Activated CD8-positive, alpha-beta T cell treated with anti-CD3 and anti-CD28 coated beads for 36 hours (primary cell): Measurements from ENCODE around the gene PDS5A. TPM values are rescaled to one million over a fixed set of nuclear protein-coding genes. Genes with fewer than 3 reads are reported as not detected.
"Not testable (repeated sequence)": the region's sequence is repeated elsewhere in the genome, so short reads cannot be mapped to it uniquely, and the experiment has no call there.

Experiments used
- ATAC-seq: fragments of 200-7000 bp; cut with Tn5 transposase; one replicate; pipeline ENCODE4 v1.10.0; 2021; ENCODE audit warnings: mild to moderate bottlenecking, moderate library complexity
- CTCF ChIA-PET: fragments of 350-600 bp; sonication (Branson Sonifier 250); formaldehyde crosslinking; loops from one replicate; lab custom pipeline; 2021; ENCODE audit warnings: antibody characterized with exemption; lab: Charles Lee
- POLR2A ChIA-PET: fragments of 350-600 bp; sonication (Branson Sonifier 250); formaldehyde crosslinking; loops from one replicate; lab custom pipeline; 2021; ENCODE audit warnings: antibody characterized with exemption; lab: Charles Lee
- DNase-seq: peaks from one replicate; pipeline ENCODE4 v3.0.0-alpha.2; 2020
- H3K27ac Mint-ChIP-seq: one replicate; pipeline ENCODE4 v1.8.0; 2021; ENCODE audit warnings: mild to moderate bottlenecking, mixed read lengths
- H3K27me3 Mint-ChIP-seq: one replicate; pipeline ENCODE4 v1.8.0; 2021; ENCODE audit warnings: mixed read lengths
- H3K36me3 Mint-ChIP-seq: one replicate; pipeline ENCODE4 v1.8.0; 2021; ENCODE audit warnings: low read depth, mixed read lengths
- H3K4me1 Mint-ChIP-seq: one replicate; pipeline ENCODE4 v1.8.0; 2021; ENCODE audit warnings: low read depth, mixed read lengths
- H3K4me3 Mint-ChIP-seq: one replicate; pipeline ENCODE4 v1.8.0; 2021; ENCODE audit warnings: mild to moderate bottlenecking, moderate library complexity, mixed read lengths
- H3K9me3 Mint-ChIP-seq: one replicate; pipeline ENCODE4 v1.8.0; 2021; ENCODE audit warnings: mixed read lengths
- intact Hi-C: fragments of 100-400 bp; cut with micrococcal nuclease; formaldehyde crosslinking; loops from one replicate; pipeline ENCODE4 v1.10.0; 2022
- total RNA-seq, 2 experiments: library from RNA; stranded (reverse); gene quantifications; one replicate each; pipeline ENCODE4 v1.2.3, GENCODE V29; 2021
- TF ChIP-seq, protein P1 (sequence below): fragments of 200-600 bp; IDR thresholded peaks from one replicate; pipeline ENCODE4 v1.8.0; 2022; ENCODE audit warnings: antibody characterized with exemption, mild to moderate bottlenecking

PDS5A gene
- total RNA-seq, 2 experiments from 2014 or later: 105 to 106 TPM

DNA sequence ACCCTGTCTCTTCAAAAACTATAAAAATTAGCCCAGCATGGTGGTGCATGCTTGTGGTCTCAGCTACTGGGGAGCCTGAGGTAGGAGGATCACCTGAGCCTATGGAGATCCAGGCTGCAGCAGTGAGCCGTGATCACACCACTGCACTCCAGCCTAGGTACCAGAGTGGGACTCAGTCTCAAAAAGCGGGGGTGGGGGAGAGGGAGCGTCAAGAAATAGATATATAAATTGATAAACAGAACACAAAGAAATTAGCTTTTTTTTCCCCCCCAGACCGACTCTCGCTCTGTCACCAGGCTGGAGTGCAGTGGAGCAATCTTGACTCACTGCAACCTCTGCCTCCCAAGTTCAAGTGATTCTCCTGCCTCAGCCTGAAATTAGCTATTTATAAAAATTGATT is 14.1 kb downstream of the PDS5A start:
- DNase-seq (no peak), ATAC-seq (no peak)
- TF ChIP-seq, protein P1, sequence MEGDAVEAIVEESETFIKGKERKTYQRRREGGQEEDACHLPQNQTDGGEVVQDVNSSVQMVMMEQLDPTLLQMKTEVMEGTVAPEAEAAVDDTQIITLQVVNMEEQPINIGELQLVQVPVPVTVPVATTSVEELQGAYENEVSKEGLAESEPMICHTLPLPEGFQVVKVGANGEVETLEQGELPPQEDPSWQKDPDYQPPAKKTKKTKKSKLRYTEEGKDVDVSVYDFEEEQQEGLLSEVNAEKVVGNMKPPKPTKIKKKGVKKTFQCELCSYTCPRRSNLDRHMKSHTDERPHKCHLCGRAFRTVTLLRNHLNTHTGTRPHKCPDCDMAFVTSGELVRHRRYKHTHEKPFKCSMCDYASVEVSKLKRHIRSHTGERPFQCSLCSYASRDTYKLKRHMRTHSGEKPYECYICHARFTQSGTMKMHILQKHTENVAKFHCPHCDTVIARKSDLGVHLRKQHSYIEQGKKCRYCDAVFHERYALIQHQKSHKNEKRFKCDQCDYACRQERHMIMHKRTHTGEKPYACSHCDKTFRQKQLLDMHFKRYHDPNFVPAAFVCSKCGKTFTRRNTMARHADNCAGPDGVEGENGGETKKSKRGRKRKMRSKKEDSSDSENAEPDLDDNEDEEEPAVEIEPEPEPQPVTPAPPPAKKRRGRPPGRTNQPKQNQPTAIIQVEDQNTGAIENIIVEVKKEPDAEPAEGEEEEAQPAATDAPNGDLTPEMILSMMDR: no peak
- Mint-ChIP-seq H3K27me3 (no peaks in the 10 kb centered on the region), H3K4me3 (no peak overlapping the region), H3K27ac (no peak overlapping the region), H3K36me3 (peaks cover 22% of the 10 kb centered on the region), H3K4me1 (peaks cover 26% of the 10 kb centered on the region), H3K9me3 (no peaks in the 10 kb centered on the region)
- POLR2A ChIA-PET: interaction anchor here (0.9 to 1.2 kb wide), 3 partner anchors 9 to 22 kb away, joined by 3 to 5 read pairs (median 4); no protein-coding TSS in a partner anchor
- intact Hi-C loops: no loop called here
- CTCF ChIA-PET: interaction anchor here (2.5 kb wide), 1 partner anchor 15 kb away, joined by 7 read pairs; no protein-coding TSS in a partner anchor

DNA sequence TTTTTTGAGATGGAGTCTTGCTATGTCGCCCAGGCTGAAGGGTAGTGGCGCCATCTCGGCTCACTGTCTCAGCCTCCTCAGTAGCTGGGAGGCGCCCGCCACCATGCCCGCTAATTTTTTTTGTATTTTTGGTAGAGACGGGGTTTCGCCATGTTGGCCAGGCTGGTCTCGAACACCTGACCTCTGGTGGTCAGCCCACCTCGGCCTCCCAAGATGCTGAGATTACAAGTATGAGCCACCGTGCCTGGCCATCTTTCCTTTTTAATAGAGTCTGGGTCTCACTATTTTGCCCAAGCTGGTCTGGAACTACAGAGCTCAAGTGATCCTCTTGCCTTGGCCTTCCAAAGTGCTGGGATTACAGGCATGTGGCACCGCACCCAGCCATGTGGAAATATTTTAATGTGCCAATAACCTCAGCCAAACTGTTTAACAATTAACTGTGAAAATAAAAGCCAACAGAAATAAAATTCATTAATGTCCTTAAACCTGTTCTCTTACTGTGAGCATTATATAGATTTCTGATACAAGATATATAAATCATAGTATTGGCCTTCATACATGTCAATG is 16.3 kb downstream of the PDS5A start:
- ATAC-seq (no peak), DNase-seq (no peak)
- POLR2A ChIA-PET: interaction anchor here (0.7 to 1.1 kb wide), 2 partner anchors 9 to 11 kb away, joined by 3 read pairs; no protein-coding TSS in a partner anchor
- Mint-ChIP-seq H3K27ac (no peak overlapping the region), H3K9me3 (no peaks in the 10 kb centered on the region), H3K27me3 (no peaks in the 10 kb centered on the region), H3K4me1 (peaks cover 28% of the 10 kb centered on the region), H3K4me3 (no peak overlapping the region), H3K36me3 (peaks cover 16% of the 10 kb centered on the region)
- TF ChIP-seq, protein P1: no peak
- intact Hi-C loops: no loop called here
- CTCF ChIA-PET: interaction anchor here (1.5 kb wide), 1 partner anchor 492 kb away, joined by 4 read pairs; no protein-coding TSS in a partner anchor

DNA sequence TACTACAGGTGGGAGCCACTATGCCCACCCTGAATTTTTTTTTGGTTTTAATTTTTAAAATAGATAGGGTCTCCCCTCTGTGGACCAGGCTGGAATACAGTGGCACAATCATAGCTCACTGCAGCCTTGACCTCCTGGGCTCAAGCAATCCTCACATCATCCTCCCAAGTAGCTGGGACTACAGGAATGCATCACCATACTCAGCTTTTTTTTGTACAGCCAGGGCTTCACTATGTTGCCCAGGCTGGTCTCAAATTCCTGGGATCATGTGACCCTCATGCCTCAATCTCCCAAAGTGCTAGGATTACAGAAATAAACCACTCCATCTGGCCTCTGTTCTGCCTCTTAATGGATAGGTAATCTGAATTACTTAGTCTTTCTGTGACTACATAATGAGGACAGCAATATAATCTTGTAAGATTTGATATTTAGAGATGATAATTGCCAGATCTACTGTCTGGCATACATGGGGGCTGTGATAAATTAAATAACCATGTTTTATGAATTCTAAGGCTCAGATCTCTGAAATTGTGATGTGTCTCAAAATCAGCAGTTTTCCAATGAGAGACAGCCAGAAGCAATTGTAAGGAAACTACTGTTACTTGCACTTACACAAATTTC is 26.7 kb downstream of the PDS5A start:
- H3K36me3 Mint-ChIP-seq: peaks cover 42% of the 10 kb centered on the region
- ChIA-PET CTCF (no interaction called here), POLR2A (interaction anchor here (0.5 kb wide), 1 partner anchor 10 kb away, joined by 3 read pairs; no protein-coding TSS in a partner anchor)
- no peak overlapping the region for H3K4me3 Mint-ChIP-seq
- H3K9me3 Mint-ChIP-seq: no peaks in the 10 kb centered on the region
- TF ChIP-seq, protein P1: no peak
- no peak for ATAC-seq
- no peak overlapping the region for H3K27ac Mint-ChIP-seq
- intact Hi-C loops: no loop called here
- no peak for DNase-seq
- no peaks in the 10 kb centered on the region for H3K27me3 Mint-ChIP-seq
- H3K4me1 Mint-ChIP-seq: peaks cover 51% of the 10 kb centered on the region

DNA sequence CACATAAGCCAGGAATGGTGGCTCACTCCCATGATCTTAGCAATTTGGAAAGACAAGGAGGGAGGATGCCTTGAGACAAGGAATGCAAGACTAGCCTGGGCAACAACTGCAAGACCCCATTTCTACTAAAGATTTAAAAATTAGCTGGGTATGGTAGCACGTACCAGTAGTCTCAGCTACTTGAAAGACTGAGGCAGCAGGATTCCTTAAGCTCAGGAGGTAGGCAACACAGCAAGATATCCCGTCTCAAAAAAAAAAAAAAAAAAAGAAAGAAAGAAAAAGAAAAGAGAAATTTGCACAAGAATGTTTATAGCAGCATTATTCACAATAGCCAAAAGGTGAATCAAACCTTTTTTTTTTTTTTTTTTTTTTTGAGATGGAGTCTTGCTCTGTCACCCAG is 29.7 kb downstream of the PDS5A start:
- H3K4me3 Mint-ChIP-seq: no peak overlapping the region
- ChIA-PET POLR2A (interaction anchor here (0.6 to 1.4 kb wide), 2 partner anchors 13 to 22 kb away, joined by 3 read pairs; no protein-coding TSS in a partner anchor), CTCF (interaction anchor here (1.0 to 1.4 kb wide), 2 partner anchors 28 to 30 kb away, joined by 4 to 5 read pairs; no protein-coding TSS in a partner anchor)
- H3K27me3 Mint-ChIP-seq: no peaks in the 10 kb centered on the region
- peaks cover 24% of the 10 kb centered on the region for H3K36me3 Mint-ChIP-seq
- DNase-seq: no peak
- TF ChIP-seq, protein P1: no peak
- no peak overlapping the region for H3K27ac Mint-ChIP-seq
- peaks cover 47% of the 10 kb centered on the region for H3K4me1 Mint-ChIP-seq
- ATAC-seq: no peak
- intact Hi-C loops: no loop called here
- H3K9me3 Mint-ChIP-seq: no peaks in the 10 kb centered on the region

DNA sequence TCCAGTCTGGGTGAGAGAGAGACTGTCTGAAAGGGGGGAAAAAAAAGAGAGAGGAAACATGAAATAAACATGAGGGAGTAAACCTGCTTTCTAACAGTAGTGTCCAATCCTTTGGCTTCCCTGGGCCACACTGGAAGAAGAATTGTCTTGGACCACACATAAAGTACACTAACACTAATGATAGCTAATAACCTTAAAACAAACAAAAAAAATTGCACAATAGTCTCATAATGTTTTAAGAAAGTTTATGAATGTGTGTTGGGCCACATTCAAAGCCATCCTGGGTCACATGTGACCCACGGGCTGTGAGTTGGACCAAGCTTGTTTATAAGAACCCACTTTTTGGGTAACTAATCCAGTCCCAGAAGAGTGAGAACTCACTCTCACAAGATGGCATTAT is 30.3 kb downstream of the PDS5A start:
- Mint-ChIP-seq H3K4me1 (peaks cover 45% of the 10 kb centered on the region), H3K4me3 (no peak overlapping the region), H3K27me3 (no peaks in the 10 kb centered on the region), H3K9me3 (no peaks in the 10 kb centered on the region), H3K36me3 (peaks cover 23% of the 10 kb centered on the region), H3K27ac (peak overlapping the region; percentile 69)
- ChIA-PET CTCF (interaction anchor here (1.0 to 1.4 kb wide), 2 partner anchors 28 to 31 kb away, joined by 4 to 5 read pairs; no protein-coding TSS in a partner anchor), POLR2A (interaction anchor here (1.3 to 1.4 kb wide), 2 partner anchors 12 kb away, joined by 3 read pairs; no protein-coding TSS in a partner anchor)
- DNase-seq (no peak), ATAC-seq (no peak)
- intact Hi-C loops: no loop called here
- TF ChIP-seq, protein P1: no peak

DNA sequence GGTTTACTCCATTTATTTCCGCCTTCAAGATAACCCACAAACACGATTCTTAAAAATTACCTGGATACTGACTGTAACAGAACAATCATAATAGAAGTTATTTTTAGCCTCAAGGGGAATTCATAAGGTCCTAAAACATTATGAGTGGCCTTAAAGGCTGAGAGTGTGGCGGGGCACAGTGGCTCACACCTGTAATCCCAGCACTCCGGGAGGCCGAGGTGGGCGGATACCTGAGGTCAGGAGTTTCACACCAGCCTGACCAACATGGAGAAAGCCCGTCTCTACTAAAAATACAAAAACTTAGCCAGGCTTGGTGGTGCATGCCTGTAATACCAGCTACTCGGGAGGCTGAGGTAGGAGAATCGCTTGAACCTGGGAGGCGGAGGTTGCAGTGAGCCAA is 33.5 kb downstream of the PDS5A start:
- DNase-seq, intact Hi-C loops, CTCF ChIA-PET, ATAC-seq, H3K27me3 Mint-ChIP-seq, H3K4me3 Mint-ChIP-seq, H3K9me3 Mint-ChIP-seq, H3K27ac Mint-ChIP-seq: not testable (repeated sequence)
- Mint-ChIP-seq H3K4me1 (peaks cover 52% of the 10 kb centered on the region), H3K36me3 (peaks cover 18% of the 10 kb centered on the region)
- POLR2A ChIA-PET: interaction anchor here (0.6 kb wide), 1 partner anchor 270 kb away, joined by 3 read pairs; no protein-coding TSS in a partner anchor
